ENCODE measurements around the gene CT55.
"Not testable (repeated sequence)": the region's sequence is repeated elsewhere in the genome, so short reads cannot be mapped to it uniquely, and the experiment has no call there.

The CT55 gene

GRCh38 chrX:135168486-135168885, 2.7 kb downstream of the CT55 start:
- H3K4me3 ChIP-seq (ENCODE audit: low read length): no peak overlapping the region
- no peaks in the 10 kb centered on the region for H3K4me1 ChIP-seq (ENCODE audit: control insufficient read depth, low read depth, low read length)
- H3K27ac ChIP-seq (ENCODE audit: low read length): no peak overlapping the region
- H3K27me3 ChIP-seq (ENCODE audit: control insufficient read depth, insufficient read depth, low read length): no peaks in the 10 kb centered on the region
- no peaks in the 10 kb centered on the region for H3K36me3 ChIP-seq (ENCODE audit: control insufficient read depth, low read depth, low read length)
- H3K9me3 ChIP-seq (ENCODE audit: control insufficient read depth, low read depth, low read length): no peaks in the 10 kb centered on the region
- no peak overlapping the region for H3K9ac ChIP-seq (ENCODE audit: low read length)

GRCh38 chrX:135154688-135155087, 16.5 kb downstream of the CT55 start:
- not testable (repeated sequence) for H3K9me3 ChIP-seq (ENCODE audit: control insufficient read depth, low read depth, low read length)

GRCh38 chrX:135126145-135126544, 45.1 kb downstream of the CT55 start:
- H3K4me3 ChIP-seq (ENCODE audit: low read length); H3K36me3 ChIP-seq (ENCODE audit: control insufficient read depth, low read depth, low read length); H3K27ac ChIP-seq (ENCODE audit: low read length); H3K9ac ChIP-seq (ENCODE audit: low read length); H3K9me3 ChIP-seq (ENCODE audit: control insufficient read depth, low read depth, low read length); H3K27me3 ChIP-seq (ENCODE audit: control insufficient read depth, insufficient read depth, low read length); H3K4me1 ChIP-seq (ENCODE audit: control insufficient read depth, low read depth, low read length): not testable (repeated sequence)

More at GRCh38 chrX:135154688-135155087, 16.5 kb downstream of the CT55 start:
- H3K9ac ChIP-seq (ENCODE audit: low read length); H3K4me3 ChIP-seq (ENCODE audit: low read length); H3K4me1 ChIP-seq (ENCODE audit: control insufficient read depth, low read depth, low read length); H3K36me3 ChIP-seq (ENCODE audit: control insufficient read depth, low read depth, low read length); H3K27me3 ChIP-seq (ENCODE audit: control insufficient read depth, insufficient read depth, low read length); H3K27ac ChIP-seq (ENCODE audit: low read length): not testable (repeated sequence)

- H3K9ac ChIP-seq (ENCODE audit: low read length); H3K27ac ChIP-seq (ENCODE audit: low read length); H3K27me3 ChIP-seq (ENCODE audit: control insufficient read depth, insufficient read depth, low read length); H3K4me1 ChIP-seq (ENCODE audit: control insufficient read depth, low read depth, low read length); H3K36me3 ChIP-seq (ENCODE audit: control insufficient read depth, low read depth, low read length); H3K9me3 ChIP-seq (ENCODE audit: control insufficient read depth, low read depth, low read length); H3K4me3 ChIP-seq (ENCODE audit: low read length): not testable (repeated sequence)
Observed at GRCh38 chrX:135120056-135120576, 51.1 kb downstream of the CT55 start, which contains the start of gene ETDB. Gene ETDB, minus strand, starts transcription at chrX:135120526. Its CDS starts 1,265 bp downstream, at chrX:135119261.

GRCh38 chrX:135116064-135116463, 55.1 kb downstream of the CT55 start:
- H3K4me1 ChIP-seq (ENCODE audit: control insufficient read depth, low read depth, low read length); H3K36me3 ChIP-seq (ENCODE audit: control insufficient read depth, low read depth, low read length); H3K9me3 ChIP-seq (ENCODE audit: control insufficient read depth, low read depth, low read length); H3K27me3 ChIP-seq (ENCODE audit: control insufficient read depth, insufficient read depth, low read length); H3K27ac ChIP-seq (ENCODE audit: low read length); H3K4me3 ChIP-seq (ENCODE audit: low read length); H3K9ac ChIP-seq (ENCODE audit: low read length): not testable (repeated sequence)

GRCh38 chrX:135114392-135114791, 56.8 kb downstream of the CT55 start:
- no peaks in the 10 kb centered on the region for H3K27me3 ChIP-seq (ENCODE audit: control insufficient read depth, insufficient read depth, low read length)
- peaks cover 8% of the 10 kb centered on the region for H3K9me3 ChIP-seq (ENCODE audit: control insufficient read depth, low read depth, low read length)
- no peak overlapping the region for H3K27ac ChIP-seq (ENCODE audit: low read length)
- H3K4me1 ChIP-seq (ENCODE audit: control insufficient read depth, low read depth, low read length): no peaks in the 10 kb centered on the region
- H3K9ac ChIP-seq (ENCODE audit: low read length): no peak overlapping the region
- no peaks in the 10 kb centered on the region for H3K36me3 ChIP-seq (ENCODE audit: control insufficient read depth, low read depth, low read length)
- no peak overlapping the region for H3K4me3 ChIP-seq (ENCODE audit: low read length)

- Histone ChIP-seq H3K27me3 (ENCODE audit: control insufficient read depth, insufficient read depth, low read length) (no peaks in the 10 kb centered on the region), H3K4me3 (ENCODE audit: low read length) (no peak overlapping the region), H3K9me3 (ENCODE audit: control insufficient read depth, low read depth, low read length) (peaks cover 18% of the 10 kb centered on the region), H3K4me1 (ENCODE audit: control insufficient read depth, low read depth, low read length) (no peaks in the 10 kb centered on the region), H3K36me3 (ENCODE audit: control insufficient read depth, low read depth, low read length) (no peaks in the 10 kb centered on the region), H3K27ac (ENCODE audit: low read length) (no peak overlapping the region), H3K9ac (ENCODE audit: low read length) (no peak overlapping the region)
Observed at GRCh38 chrX:135112743-135113142, 58.5 kb downstream of the CT55 start.

GRCh38 chrX:135112096-135112729, 59.0 kb downstream of the CT55 start:
- H3K4me3 ChIP-seq (ENCODE audit: low read length): no peak overlapping the region
- no peaks in the 10 kb centered on the region for H3K36me3 ChIP-seq (ENCODE audit: control insufficient read depth, low read depth, low read length)
- no peaks in the 10 kb centered on the region for H3K27me3 ChIP-seq (ENCODE audit: control insufficient read depth, insufficient read depth, low read length)
- H3K9me3 ChIP-seq (ENCODE audit: control insufficient read depth, low read depth, low read length): peaks cover 18% of the 10 kb centered on the region
- no peak overlapping the region for H3K27ac ChIP-seq (ENCODE audit: low read length)
- no peaks in the 10 kb centered on the region for H3K4me1 ChIP-seq (ENCODE audit: control insufficient read depth, low read depth, low read length)
- no peak overlapping the region for H3K9ac ChIP-seq (ENCODE audit: low read length)

- no peak overlapping the region for H3K9ac ChIP-seq (ENCODE audit: low read length)
Observed at GRCh38 chrX:135109554-135109953, 61.6 kb downstream of the CT55 start.

More at GRCh38 chrX:135109554-135109953, 61.6 kb downstream of the CT55 start:
- H3K27ac ChIP-seq (ENCODE audit: low read length): no peak overlapping the region
- H3K36me3 ChIP-seq (ENCODE audit: control insufficient read depth, low read depth, low read length): no peaks in the 10 kb centered on the region
- H3K4me1 ChIP-seq (ENCODE audit: control insufficient read depth, low read depth, low read length): no peaks in the 10 kb centered on the region
- no peaks in the 10 kb centered on the region for H3K27me3 ChIP-seq (ENCODE audit: control insufficient read depth, insufficient read depth, low read length)
- no peak overlapping the region for H3K4me3 ChIP-seq (ENCODE audit: low read length)
- H3K9me3 ChIP-seq (ENCODE audit: control insufficient read depth, low read depth, low read length): peaks cover 25% of the 10 kb centered on the region
